ENCODE data around the gene TBX10.
"Not testable (repeated sequence)": the region's sequence is repeated elsewhere in the genome, so short reads cannot be mapped to it uniquely, and the experiment has no call there.

- TF ChIP-seq, protein P1, sequence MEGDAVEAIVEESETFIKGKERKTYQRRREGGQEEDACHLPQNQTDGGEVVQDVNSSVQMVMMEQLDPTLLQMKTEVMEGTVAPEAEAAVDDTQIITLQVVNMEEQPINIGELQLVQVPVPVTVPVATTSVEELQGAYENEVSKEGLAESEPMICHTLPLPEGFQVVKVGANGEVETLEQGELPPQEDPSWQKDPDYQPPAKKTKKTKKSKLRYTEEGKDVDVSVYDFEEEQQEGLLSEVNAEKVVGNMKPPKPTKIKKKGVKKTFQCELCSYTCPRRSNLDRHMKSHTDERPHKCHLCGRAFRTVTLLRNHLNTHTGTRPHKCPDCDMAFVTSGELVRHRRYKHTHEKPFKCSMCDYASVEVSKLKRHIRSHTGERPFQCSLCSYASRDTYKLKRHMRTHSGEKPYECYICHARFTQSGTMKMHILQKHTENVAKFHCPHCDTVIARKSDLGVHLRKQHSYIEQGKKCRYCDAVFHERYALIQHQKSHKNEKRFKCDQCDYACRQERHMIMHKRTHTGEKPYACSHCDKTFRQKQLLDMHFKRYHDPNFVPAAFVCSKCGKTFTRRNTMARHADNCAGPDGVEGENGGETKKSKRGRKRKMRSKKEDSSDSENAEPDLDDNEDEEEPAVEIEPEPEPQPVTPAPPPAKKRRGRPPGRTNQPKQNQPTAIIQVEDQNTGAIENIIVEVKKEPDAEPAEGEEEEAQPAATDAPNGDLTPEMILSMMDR (conservative IDR thresholded peaks at IDR 0.05 in 1 of 2, IDR thresholded peaks at IDR 0.05 in 1 of 2; ENCODE audit: extremely low read depth in 1 of 2, insufficient read depth in 1 of 2, low read depth in 1 of 2, low read length in 2 of 2): not testable (repeated sequence)
- not testable (repeated sequence) for TF ChIP-seq EZH2 (IDR thresholded peaks at IDR 0.05; ENCODE audit: borderline replicate concordance, low read length)
Measured at GRCh38 chr11:67597963-67598362, 41.6 kb downstream of the TBX10 start.
